T47D (cell line): Measurements from ENCODE around the gene CFAP45.
A peak's percentile ranks its signal among the peaks of the same experiment; 100 is the strongest.

Experiments
- DNase-seq, 2 experiments: peaks; one replicate each; pipeline versions ENCODE4 v3.0.0 to v3.0.0-alpha.2; 2011 to 2012; ENCODE audit warnings: low read depth in 1 of 2, low spot score in 1 of 2
- JUND ChIP-seq: IDR thresholded peaks from 2 replicates; pipeline ENCODE4 v1.6.1; 2012; ENCODE audit warnings: low read depth
- in situ Hi-C: cut with HindIII; loops from 2 replicates; pipeline ENCODE4 v1.10.0; 2016; ENCODE audit warnings: low sequenced_read_pairs, low pct_unique_long_range_greater_than_20kb

CFAP45 gene

GRCh38 chr1:159854116-159854692 is 45.8 kb downstream of the CFAP45 start:
- no peak for TF ChIP-seq JUND
- DNase-seq: peak; percentile 58 to 61
- in situ Hi-C loops: no loop called here

DNA sequence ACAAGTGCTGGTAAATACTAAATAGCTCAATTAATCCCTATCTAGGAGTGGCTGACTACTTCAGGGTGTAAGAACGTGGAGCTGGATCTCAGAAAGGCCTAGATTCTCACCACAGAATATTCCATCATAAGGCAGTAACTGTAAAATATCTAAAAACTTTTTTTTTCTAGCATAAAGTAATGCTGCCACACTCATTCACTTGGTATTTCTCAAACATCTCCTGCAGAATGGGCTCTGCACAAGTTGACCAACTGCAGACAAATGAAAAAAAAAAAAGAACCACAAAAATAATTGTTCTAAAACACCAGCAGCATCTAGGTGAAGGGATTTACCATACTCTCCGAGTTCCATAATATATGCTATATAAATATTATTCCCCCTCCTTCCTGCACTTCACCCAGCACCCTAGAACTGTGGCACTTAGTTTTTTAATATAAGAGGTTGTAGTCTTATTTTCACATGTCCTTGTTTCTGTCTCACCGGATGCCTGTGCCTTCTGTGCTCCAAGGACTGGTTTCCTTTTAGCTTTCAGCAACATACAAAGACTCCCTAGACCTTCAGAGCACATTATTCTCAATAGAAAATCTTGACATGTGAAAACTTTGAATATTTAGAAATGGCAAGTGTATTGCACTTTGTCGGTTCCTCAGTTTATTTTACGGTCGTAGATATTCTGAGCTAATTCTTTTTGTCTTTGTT is 46.4 kb downstream of the CFAP45 start:
- TF ChIP-seq JUND: no peak

DNA sequence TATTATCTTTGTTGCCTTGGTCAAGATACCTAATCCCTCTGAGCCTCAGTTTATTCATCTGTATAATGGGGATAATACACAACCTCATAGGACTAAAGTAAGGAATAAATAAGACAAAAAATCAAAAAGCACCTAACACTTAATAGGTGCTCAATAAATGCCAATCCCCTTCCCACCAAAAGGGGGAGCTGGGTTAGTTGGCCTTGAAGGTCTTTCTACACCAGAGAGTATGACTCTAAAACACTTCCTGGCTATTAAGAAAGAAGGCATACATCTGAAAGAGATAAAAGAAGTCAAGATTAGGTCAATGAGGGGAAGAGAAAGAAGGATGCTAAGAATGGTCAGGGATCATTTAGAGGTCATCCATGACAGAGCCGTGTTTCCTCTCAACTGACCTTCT is 48.6 kb downstream of the CFAP45 start:
- TF ChIP-seq JUND: no peak
- in situ Hi-C loops: no loop called here
- no peak for DNase-seq

More for the DNA sequence above, 46.4 kb downstream of the CFAP45 start:
- no peak for DNase-seq
- in situ Hi-C loops: no loop called here

DNA sequence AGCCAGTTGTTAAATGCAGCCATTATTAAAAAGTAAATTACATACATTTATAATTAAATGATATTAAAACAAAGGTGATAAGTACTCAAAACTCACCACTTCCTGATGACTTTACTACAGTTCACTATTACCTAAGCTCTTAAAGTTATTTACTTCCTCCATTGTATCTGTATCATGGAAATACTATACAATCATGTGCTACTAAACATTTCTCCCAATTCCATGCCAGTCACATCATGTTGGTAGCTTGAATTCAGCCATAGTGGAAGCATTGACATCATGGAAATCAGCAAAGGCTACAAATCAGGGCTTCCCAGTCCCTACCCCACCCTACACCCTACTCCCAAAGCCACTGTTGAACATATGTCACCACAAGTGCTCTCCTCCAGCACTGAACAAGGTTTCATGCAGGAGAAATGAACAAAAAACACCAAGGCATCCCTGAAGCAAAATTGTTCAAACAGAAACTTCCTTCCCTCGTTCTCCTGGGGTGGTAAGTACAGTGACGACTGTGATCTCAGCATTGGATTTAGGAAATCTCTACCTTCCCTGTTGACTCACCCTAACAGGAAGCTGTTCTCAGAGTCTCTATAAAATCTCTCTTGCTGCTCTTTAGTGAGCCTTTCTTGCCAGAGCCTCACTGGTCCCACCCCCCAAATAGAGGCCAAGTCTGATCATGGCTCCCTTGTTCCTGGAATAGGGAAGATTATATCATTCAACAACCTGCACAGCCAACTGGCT is 50.2 kb downstream of the CFAP45 start:
- no peak for DNase-seq
- no peak for TF ChIP-seq JUND
- in situ Hi-C loops: no loop called here

GRCh38 chr1:159848326-159848725 is 51.6 kb downstream of the CFAP45 start:
- TF ChIP-seq JUND: no peak

DNA sequence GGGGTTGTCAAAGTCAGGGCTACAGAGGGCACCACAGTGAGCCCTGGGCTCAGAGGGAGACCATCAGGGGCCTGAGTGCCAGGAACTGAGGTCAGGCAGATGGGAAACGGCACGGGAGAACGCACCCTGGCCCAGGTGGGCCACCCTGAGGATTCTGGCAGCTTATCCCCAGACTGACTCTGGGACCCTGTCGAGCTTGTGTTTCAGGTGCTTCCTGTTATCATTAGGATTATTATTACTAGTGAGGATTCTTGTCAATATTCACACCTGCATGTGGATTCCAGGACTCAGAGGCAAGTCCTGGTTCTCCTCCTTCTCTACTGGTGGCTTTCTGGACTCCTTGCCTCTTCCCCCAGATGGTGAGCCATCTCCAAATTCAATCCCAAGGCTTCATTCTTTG is 52.7 kb downstream of the CFAP45 start:
- no peak for TF ChIP-seq JUND
- DNase-seq: no peak
- in situ Hi-C loops: no loop called here

More at GRCh38 chr1:159848326-159848725, 51.6 kb downstream of the CFAP45 start:
- no peak for DNase-seq
- in situ Hi-C loops: no loop called here

DNA sequence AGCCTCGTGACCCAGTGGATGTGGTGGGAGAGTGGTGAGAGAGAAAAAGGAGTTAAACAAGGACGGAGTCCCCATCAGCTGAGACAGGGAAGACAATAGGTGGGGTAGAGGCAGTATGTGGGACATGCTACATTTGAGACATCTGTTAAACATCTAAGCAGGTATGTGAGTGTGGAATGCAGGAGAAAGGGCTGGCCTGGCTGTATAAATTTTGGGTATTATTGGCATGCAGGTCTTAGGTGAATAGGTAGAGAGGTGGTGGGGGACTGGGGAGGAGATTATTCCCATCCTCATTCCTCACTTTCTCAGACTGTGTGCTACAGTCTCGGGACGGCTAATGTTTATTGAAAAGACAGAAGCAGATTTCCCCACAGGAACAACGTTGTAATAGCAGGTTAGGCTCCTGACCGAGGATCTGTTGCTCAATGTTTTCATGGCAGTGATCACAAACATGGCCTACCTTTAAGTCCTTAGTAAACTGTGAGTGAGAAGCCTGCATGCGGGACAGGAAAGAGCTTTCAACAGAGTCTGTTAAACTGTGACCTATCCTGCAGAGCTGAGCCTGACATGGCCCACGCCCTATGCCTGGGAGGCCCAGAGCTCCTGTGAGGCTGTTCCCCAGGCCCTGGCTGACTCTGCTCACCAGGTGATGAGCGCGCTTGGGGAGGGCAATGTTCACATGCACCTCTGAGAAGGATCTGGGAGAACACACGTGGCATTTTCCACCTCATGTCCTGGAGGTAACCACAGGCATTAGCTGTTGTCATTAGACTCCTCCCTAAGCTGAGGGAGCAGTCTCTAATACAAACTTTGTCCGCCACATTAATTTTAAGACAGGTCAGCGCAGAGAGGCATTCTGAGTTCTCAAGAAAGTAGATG is 54.0 kb downstream of the CFAP45 start:
- in situ Hi-C loops: no loop called here
- DNase-seq: no peak
- TF ChIP-seq JUND: no peak

DNA sequence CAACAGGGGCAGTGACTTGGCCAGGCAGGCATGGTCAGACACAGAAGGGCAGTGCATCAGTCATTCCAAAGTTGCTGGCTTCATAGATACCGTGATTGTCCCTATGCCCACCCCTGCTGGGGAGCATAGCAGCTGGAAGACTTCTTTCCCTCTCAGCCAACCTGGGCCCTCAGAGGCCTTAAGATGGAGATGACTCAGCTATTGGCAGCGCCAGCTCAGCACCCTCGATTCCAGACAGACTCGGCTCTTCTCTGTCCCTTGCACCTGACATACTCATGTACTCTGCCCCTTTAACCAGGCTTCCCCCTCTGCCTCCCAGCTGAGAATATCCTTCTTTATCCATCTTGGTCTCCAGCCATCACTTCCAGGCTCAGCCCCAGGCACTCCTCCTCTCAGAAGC is 56.5 kb downstream of the CFAP45 start:
- in situ Hi-C loops: no loop called here
- no peak for TF ChIP-seq JUND

DNA sequence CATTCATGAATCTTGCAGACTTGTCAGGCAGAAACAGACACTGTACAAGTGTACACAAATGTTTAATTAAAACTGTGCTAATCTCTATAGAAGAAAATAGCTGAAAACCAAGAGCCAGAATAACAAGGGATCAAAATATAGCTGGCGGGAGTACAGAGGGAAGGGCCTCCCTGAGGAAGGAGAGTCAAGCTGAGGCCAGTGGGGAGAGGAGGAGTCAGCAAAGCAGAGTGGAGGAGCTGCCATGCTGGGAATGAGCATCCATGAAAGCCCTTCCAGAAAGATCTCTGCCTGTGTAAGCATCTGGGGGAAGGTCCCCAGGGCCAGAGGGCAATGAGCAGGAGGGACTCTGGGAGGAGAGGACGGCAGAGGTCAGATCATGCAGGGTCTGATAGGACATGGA is 58.2 kb downstream of the CFAP45 start:
- no peak for DNase-seq
- no peak for TF ChIP-seq JUND
- in situ Hi-C loops: no loop called here

More for the DNA sequence above, 56.5 kb downstream of the CFAP45 start:
- DNase-seq: no peak

GRCh38 chr1:159839116-159839849 is 60.7 kb downstream of the CFAP45 start:
- TF ChIP-seq JUND: no peak
- in situ Hi-C loops: no loop called here
- DNase-seq: no peak

GRCh38 chr1:159838715-159839114 is 61.2 kb downstream of the CFAP45 start:
- in situ Hi-C loops: no loop called here
- no peak for DNase-seq
- TF ChIP-seq JUND: no peak
